HEK293 (cell line): ENCODE measurements around the gene CD86.

ENCODE experiments used
- CTCF ChIA-PET: fragments of 350-600 bp; formaldehyde crosslinking; extraction: SDS; loops from one replicate; lab custom pipeline; 2021; ENCODE audit warnings: antibody characterized with exemption; lab: Yijun Ruan, JAX
- POLR2A ChIA-PET: fragments of 300-600 bp; formaldehyde crosslinking; extraction: SDS; loops from one replicate; lab custom pipeline; 2020; ENCODE audit warnings: antibody characterized with exemption, inconsistent platforms; lab: Yijun Ruan, JAX
- H3K27ac ChIP-seq: fragments of 200-500 bp; sonication (Bioruptor generic); 2 replicates; pipeline ENCODE4 v1.5.1; 2014; ENCODE audit warnings: low read depth, low read length, control low read depth, inconsistent platforms; ENCODE audit errors: extremely low read depth
- H3K36me3 ChIP-seq, 2 experiments: fragments of 200-500 bp in 1 of 2; sonication (Bioruptor generic) in 1 of 2; 1 replicate in 1 of 2; 2 replicates in 1 of 2; pipeline ENCODE4 v1.5.1; 2014 to 2017; ENCODE audit warnings: inconsistent platforms in 2 of 2, low read length in 2 of 2; ENCODE audit not compliant: control insufficient read depth in 2 of 2, insufficient read depth in 1 of 2
- H3K4me1 ChIP-seq: fragments of 200-500 bp; sonication (Bioruptor generic); 2 replicates; pipeline ENCODE4 v1.5.1; 2014; ENCODE audit warnings: mild to moderate bottlenecking, low read length, inconsistent platforms; ENCODE audit not compliant: control insufficient read depth, insufficient read depth
- H3K4me3 ChIP-seq: 2 replicates; pipeline ENCODE4 v1.5.1; 2011; ENCODE audit warnings: low read depth, mild to moderate bottlenecking, control low read depth, low read length, moderate library complexity
- H3K9me3 ChIP-seq: fragments of 200-500 bp; sonication (Bioruptor generic); 2 replicates; pipeline ENCODE4 v1.5.1; 2014; ENCODE audit warnings: low read depth, low read length, inconsistent platforms; ENCODE audit not compliant: control insufficient read depth, insufficient read depth
- BCL11A ChIP-seq: fragments of 450-650 bp; formaldehyde crosslinking; IDR thresholded peaks from 2 replicates; pipeline ENCODE4 v1.5.1; 2016; ENCODE audit warnings: low read depth, missing biosample characterization, missing genetic modification characterization
- BCL11B ChIP-seq: fragments of 450-650 bp; formaldehyde crosslinking; IDR thresholded peaks from 2 replicates; pipeline ENCODE4 v1.5.1; 2016; ENCODE audit warnings: low read depth, missing biosample characterization, missing genetic modification characterization
- HOXC10 ChIP-seq: sonication (generic); formaldehyde crosslinking; IDR thresholded peaks from 2 replicates; pipeline ENCODE4 v1.8.1; 2023; ENCODE audit warnings: mild to moderate bottlenecking, missing genetic modification reagents
- MYNN ChIP-seq: fragments of 450-650 bp; formaldehyde crosslinking; IDR thresholded peaks from 2 replicates; pipeline ENCODE4 v1.5.1; 2016; ENCODE audit warnings: missing biosample characterization, missing genetic modification characterization, borderline replicate concordance
- ZNF121 ChIP-seq: fragments of 450-650 bp; formaldehyde crosslinking; IDR thresholded peaks from 2 replicates; pipeline ENCODE4 v1.5.1; 2016; ENCODE audit warnings: missing biosample characterization, missing genetic modification characterization
- ZNF140 ChIP-seq: fragments of 450-650 bp; formaldehyde crosslinking; IDR thresholded peaks from 2 replicates; pipeline ENCODE4 v1.5.1; 2016; ENCODE audit warnings: missing biosample characterization, missing genetic modification characterization
- ZNF157 ChIP-seq: fragments of 450-650 bp; formaldehyde crosslinking; IDR thresholded peaks from 2 replicates; pipeline ENCODE4 v1.5.1; 2016; ENCODE audit warnings: missing biosample characterization, missing genetic modification characterization
- ZNF16 ChIP-seq: fragments of 450-650 bp; formaldehyde crosslinking; IDR thresholded peaks from 2 replicates; pipeline ENCODE4 v1.5.1; 2016; ENCODE audit warnings: low read depth, missing biosample characterization, missing genetic modification characterization
- ZNF19 ChIP-seq: fragments of 450-650 bp; formaldehyde crosslinking; IDR thresholded peaks from 2 replicates; pipeline ENCODE4; 2016; ENCODE audit warnings: missing biosample characterization, missing genetic modification characterization, low read depth
- ZNF24 ChIP-seq: fragments of 450-650 bp; formaldehyde crosslinking; IDR thresholded peaks from 2 replicates; pipeline ENCODE4 v1.5.1; 2016; ENCODE audit warnings: missing biosample characterization, missing genetic modification characterization
- ZNF266 ChIP-seq: fragments of 450-650 bp; formaldehyde crosslinking; IDR thresholded peaks from 2 replicates; pipeline ENCODE4 v1.5.1; 2016; ENCODE audit warnings: missing biosample characterization, missing genetic modification characterization, low read depth
- ZNF354C ChIP-seq: fragments of 450-650 bp; formaldehyde crosslinking; IDR thresholded peaks from 2 replicates; pipeline ENCODE4 v1.5.1; 2016; ENCODE audit warnings: missing biosample characterization, missing genetic modification characterization, low read depth, borderline replicate concordance
- ZNF558 ChIP-seq: fragments of 450-650 bp; formaldehyde crosslinking; IDR thresholded peaks from 2 replicates; pipeline ENCODE4 v1.5.1; 2016; ENCODE audit warnings: missing biosample characterization, missing genetic modification characterization
- TF ChIP-seq, protein P1 (sequence below): fragments of 450-650 bp; formaldehyde crosslinking; IDR thresholded peaks from 2 replicates; pipeline ENCODE4 v1.5.1; 2017; ENCODE audit warnings: missing biosample characterization, missing genetic modification characterization
- TF ChIP-seq, protein P2 (sequence below): fragments of 450-650 bp; formaldehyde crosslinking; IDR thresholded peaks from 2 replicates; pipeline ENCODE4 v1.5.1; 2016; ENCODE audit warnings: missing biosample characterization, missing genetic modification characterization
- TF ChIP-seq, protein P3 (sequence below): fragments of 450-650 bp; formaldehyde crosslinking; IDR thresholded peaks from 2 replicates; pipeline ENCODE4 v1.5.1; 2016; ENCODE audit warnings: missing biosample characterization, missing genetic modification characterization, borderline replicate concordance
- TF ChIP-seq, protein P4 (sequence below): fragments of 450-650 bp; formaldehyde crosslinking; IDR thresholded peaks from 2 replicates; pipeline ENCODE4 v1.5.1; 2016; ENCODE audit warnings: missing biosample characterization, missing genetic modification characterization
- TF ChIP-seq, protein P5 (sequence below): fragments of 450-650 bp; formaldehyde crosslinking; IDR thresholded peaks from 2 replicates; pipeline ENCODE4 v1.5.1; 2016; ENCODE audit warnings: missing biosample characterization, missing genetic modification characterization

The CD86 gene

DNA sequence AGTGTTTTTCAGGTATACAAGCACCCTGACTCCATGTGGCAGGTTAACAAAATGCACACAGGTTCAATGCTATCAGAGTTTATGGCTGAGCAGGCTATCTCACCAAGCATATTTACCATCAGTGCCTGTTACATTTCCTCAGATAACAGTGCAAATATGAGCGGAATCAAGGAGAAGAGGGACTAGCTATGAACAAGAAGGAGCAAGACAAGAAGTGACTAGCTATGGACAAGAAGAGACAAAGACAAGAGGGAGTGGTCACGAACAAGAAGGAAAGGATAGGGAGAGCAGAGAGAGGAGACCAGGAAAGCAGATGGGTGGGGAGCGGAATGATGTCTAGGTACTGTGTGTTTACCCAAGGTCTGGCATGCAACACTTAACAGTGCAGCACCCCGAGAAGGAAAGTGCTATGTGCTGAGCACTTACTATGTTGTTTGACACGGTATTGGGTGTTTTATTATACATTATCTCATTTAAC lies 41.7 kb upstream of the CD86 start:
- Histone ChIP-seq H3K27ac (no peak overlapping the region), H3K4me3 (no peak overlapping the region), H3K36me3 (no peaks in the 10 kb centered on the region), H3K4me1 (no peaks in the 10 kb centered on the region), H3K9me3 (no peaks in the 10 kb centered on the region)
- ChIA-PET POLR2A (no interaction called here), CTCF (no interaction called here)
- TF ChIP-seq HOXC10 (CRISPR knock-in tag) (no peak), ZNF354C (tag by site-specific recombination) (no peak)
- TF ChIP-seq, protein P1, sequence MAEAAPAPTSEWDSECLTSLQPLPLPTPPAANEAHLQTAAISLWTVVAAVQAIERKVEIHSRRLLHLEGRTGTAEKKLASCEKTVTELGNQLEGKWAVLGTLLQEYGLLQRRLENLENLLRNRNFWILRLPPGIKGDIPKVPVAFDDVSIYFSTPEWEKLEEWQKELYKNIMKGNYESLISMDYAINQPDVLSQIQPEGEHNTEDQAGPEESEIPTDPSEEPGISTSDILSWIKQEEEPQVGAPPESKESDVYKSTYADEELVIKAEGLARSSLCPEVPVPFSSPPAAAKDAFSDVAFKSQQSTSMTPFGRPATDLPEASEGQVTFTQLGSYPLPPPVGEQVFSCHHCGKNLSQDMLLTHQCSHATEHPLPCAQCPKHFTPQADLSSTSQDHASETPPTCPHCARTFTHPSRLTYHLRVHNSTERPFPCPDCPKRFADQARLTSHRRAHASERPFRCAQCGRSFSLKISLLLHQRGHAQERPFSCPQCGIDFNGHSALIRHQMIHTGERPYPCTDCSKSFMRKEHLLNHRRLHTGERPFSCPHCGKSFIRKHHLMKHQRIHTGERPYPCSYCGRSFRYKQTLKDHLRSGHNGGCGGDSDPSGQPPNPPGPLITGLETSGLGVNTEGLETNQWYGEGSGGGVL = no peak

DNA sequence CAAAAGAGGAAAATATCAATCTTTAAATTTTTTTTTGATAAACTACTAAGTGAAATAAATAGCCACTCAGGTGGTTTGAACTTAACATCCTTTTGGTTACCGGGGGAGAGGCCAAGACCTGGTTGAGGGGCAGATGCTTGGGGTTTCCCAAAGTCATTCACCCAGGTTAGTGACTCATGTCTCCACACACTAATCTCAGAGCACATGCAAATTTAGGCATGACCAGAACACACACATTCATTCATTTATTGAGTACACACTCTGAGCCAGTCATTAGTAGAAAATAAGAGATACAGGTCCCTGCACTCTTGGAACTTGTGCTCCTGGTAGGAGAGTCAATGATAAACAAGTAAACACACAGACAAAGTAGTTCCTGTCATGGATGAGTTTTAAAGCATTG lies 40.4 kb upstream of the CD86 start:
- H3K9me3 ChIP-seq = no peaks in the 10 kb centered on the region
- ChIA-PET POLR2A (no interaction called here), CTCF (no interaction called here)
- no peak overlapping the region for H3K27ac ChIP-seq
- no peaks in the 10 kb centered on the region for H3K4me1 ChIP-seq
- H3K36me3 ChIP-seq = no peaks in the 10 kb centered on the region
- no peak for TF ChIP-seq MYNN (tag by site-specific recombination)
- TF ChIP-seq, protein P2, sequence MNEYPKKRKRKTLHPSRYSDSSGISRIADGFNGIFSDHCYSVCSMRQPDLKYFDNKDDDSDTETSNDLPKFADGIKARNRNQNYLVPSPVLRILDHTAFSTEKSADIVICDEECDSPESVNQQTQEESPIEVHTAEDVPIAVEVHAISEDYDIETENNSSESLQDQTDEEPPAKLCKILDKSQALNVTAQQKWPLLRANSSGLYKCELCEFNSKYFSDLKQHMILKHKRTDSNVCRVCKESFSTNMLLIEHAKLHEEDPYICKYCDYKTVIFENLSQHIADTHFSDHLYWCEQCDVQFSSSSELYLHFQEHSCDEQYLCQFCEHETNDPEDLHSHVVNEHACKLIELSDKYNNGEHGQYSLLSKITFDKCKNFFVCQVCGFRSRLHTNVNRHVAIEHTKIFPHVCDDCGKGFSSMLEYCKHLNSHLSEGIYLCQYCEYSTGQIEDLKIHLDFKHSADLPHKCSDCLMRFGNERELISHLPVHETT (tag by site-specific recombination) = no peak
- TF ChIP-seq ZNF266 (tag by site-specific recombination) = no peak
- no peak for TF ChIP-seq BCL11B (tag by site-specific recombination)
- no peak for TF ChIP-seq ZNF558 (tag by site-specific recombination)
- TF ChIP-seq BCL11A (tag by site-specific recombination) = no peak
- no peak for TF ChIP-seq ZNF121 (tag by site-specific recombination)
- TF ChIP-seq ZNF16 (tag by site-specific recombination) = no peak
- no peak for TF ChIP-seq ZNF19 (tag by site-specific recombination)
- TF ChIP-seq ZNF157 = no peak
- no peak for TF ChIP-seq HOXC10 (CRISPR knock-in tag)
- TF ChIP-seq, protein P3, sequence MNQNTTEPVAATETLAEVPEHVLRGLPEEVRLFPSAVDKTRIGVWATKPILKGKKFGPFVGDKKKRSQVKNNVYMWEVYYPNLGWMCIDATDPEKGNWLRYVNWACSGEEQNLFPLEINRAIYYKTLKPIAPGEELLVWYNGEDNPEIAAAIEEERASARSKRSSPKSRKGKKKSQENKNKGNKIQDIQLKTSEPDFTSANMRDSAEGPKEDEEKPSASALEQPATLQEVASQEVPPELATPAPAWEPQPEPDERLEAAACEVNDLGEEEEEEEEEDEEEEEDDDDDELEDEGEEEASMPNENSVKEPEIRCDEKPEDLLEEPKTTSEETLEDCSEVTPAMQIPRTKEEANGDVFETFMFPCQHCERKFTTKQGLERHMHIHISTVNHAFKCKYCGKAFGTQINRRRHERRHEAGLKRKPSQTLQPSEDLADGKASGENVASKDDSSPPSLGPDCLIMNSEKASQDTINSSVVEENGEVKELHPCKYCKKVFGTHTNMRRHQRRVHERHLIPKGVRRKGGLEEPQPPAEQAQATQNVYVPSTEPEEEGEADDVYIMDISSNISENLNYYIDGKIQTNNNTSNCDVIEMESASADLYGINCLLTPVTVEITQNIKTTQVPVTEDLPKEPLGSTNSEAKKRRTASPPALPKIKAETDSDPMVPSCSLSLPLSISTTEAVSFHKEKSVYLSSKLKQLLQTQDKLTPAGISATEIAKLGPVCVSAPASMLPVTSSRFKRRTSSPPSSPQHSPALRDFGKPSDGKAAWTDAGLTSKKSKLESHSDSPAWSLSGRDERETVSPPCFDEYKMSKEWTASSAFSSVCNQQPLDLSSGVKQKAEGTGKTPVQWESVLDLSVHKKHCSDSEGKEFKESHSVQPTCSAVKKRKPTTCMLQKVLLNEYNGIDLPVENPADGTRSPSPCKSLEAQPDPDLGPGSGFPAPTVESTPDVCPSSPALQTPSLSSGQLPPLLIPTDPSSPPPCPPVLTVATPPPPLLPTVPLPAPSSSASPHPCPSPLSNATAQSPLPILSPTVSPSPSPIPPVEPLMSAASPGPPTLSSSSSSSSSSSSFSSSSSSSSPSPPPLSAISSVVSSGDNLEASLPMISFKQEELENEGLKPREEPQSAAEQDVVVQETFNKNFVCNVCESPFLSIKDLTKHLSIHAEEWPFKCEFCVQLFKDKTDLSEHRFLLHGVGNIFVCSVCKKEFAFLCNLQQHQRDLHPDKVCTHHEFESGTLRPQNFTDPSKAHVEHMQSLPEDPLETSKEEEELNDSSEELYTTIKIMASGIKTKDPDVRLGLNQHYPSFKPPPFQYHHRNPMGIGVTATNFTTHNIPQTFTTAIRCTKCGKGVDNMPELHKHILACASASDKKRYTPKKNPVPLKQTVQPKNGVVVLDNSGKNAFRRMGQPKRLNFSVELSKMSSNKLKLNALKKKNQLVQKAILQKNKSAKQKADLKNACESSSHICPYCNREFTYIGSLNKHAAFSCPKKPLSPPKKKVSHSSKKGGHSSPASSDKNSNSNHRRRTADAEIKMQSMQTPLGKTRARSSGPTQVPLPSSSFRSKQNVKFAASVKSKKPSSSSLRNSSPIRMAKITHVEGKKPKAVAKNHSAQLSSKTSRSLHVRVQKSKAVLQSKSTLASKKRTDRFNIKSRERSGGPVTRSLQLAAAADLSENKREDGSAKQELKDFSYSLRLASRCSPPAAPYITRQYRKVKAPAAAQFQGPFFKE (tag by site-specific recombination) = no peak
- TF ChIP-seq ZNF24 = no peak
- TF ChIP-seq, protein P4, sequence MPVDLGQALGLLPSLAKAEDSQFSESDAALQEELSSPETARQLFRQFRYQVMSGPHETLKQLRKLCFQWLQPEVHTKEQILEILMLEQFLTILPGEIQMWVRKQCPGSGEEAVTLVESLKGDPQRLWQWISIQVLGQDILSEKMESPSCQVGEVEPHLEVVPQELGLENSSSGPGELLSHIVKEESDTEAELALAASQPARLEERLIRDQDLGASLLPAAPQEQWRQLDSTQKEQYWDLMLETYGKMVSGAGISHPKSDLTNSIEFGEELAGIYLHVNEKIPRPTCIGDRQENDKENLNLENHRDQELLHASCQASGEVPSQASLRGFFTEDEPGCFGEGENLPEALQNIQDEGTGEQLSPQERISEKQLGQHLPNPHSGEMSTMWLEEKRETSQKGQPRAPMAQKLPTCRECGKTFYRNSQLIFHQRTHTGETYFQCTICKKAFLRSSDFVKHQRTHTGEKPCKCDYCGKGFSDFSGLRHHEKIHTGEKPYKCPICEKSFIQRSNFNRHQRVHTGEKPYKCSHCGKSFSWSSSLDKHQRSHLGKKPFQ = no peak
- no peak for TF ChIP-seq ZNF140
- TF ChIP-seq, protein P5, sequence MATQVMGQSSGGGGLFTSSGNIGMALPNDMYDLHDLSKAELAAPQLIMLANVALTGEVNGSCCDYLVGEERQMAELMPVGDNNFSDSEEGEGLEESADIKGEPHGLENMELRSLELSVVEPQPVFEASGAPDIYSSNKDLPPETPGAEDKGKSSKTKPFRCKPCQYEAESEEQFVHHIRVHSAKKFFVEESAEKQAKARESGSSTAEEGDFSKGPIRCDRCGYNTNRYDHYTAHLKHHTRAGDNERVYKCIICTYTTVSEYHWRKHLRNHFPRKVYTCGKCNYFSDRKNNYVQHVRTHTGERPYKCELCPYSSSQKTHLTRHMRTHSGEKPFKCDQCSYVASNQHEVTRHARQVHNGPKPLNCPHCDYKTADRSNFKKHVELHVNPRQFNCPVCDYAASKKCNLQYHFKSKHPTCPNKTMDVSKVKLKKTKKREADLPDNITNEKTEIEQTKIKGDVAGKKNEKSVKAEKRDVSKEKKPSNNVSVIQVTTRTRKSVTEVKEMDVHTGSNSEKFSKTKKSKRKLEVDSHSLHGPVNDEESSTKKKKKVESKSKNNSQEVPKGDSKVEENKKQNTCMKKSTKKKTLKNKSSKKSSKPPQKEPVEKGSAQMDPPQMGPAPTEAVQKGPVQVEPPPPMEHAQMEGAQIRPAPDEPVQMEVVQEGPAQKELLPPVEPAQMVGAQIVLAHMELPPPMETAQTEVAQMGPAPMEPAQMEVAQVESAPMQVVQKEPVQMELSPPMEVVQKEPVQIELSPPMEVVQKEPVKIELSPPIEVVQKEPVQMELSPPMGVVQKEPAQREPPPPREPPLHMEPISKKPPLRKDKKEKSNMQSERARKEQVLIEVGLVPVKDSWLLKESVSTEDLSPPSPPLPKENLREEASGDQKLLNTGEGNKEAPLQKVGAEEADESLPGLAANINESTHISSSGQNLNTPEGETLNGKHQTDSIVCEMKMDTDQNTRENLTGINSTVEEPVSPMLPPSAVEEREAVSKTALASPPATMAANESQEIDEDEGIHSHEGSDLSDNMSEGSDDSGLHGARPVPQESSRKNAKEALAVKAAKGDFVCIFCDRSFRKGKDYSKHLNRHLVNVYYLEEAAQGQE = no peak
- H3K4me3 ChIP-seq = no peak overlapping the region
